Osteoblast (primary cell): ENCODE data around the gene PTPRD. TPM values are rescaled to one million over a fixed set of nuclear protein-coding genes. Genes with fewer than 3 reads are reported as not detected.

Experiments
- DNase-seq: peaks from one replicate; pipeline ENCODE4 v3.0.0; 2011; ENCODE audit warnings: low spot score, mixed read lengths; ENCODE audit not compliant: insufficient read length; ENCODE audit errors: missing footprints
- H2AFZ ChIP-seq: 2 replicates; pipeline ENCODE4 v1.6.0; 2011; ENCODE audit warnings: mild to moderate bottlenecking, low read length
- H3K27ac ChIP-seq: 2 replicates; pipeline ENCODE4 v1.5.1; 2011; ENCODE audit warnings: mild to moderate bottlenecking, low read depth, low read length, moderate library complexity
- H3K27me3 ChIP-seq: 2 replicates; pipeline ENCODE4 v1.6.0; 2012; ENCODE audit warnings: mild to moderate bottlenecking, control low read depth, inconsistent platforms, low read length, moderate library complexity; ENCODE audit not compliant: insufficient read depth
- H3K36me3 ChIP-seq: 2 replicates; pipeline ENCODE4 v1.5.1; 2011; ENCODE audit warnings: mild to moderate bottlenecking, low read length, control low read depth, moderate library complexity; ENCODE audit not compliant: insufficient read depth
- H3K4me1 ChIP-seq: 2 replicates; pipeline ENCODE4 v1.5.1; 2011; ENCODE audit warnings: mild to moderate bottlenecking, low read length, control low read depth, moderate library complexity; ENCODE audit not compliant: insufficient read depth
- H3K4me2 ChIP-seq: 2 replicates; pipeline ENCODE4 v1.6.0; 2011; ENCODE audit warnings: mild to moderate bottlenecking, low read length; ENCODE audit not compliant: insufficient read depth
- H3K4me3 ChIP-seq: fragments of 200-600 bp; sonication (generic); 3 replicates; pipeline ENCODE4 v1.5.1; 2012; ENCODE audit warnings: mild to moderate bottlenecking, low read length, inconsistent platforms; ENCODE audit not compliant: insufficient read depth
- H3K79me2 ChIP-seq: 2 replicates; pipeline ENCODE4 v1.6.0; 2012; ENCODE audit warnings: mild to moderate bottlenecking, low read length, control low read depth, inconsistent platforms; ENCODE audit not compliant: insufficient read depth
- H3K9me3 ChIP-seq: 2 replicates; pipeline ENCODE4 v1.5.1; 2011; ENCODE audit warnings: low read depth, low read length, control low read depth
- H4K20me1 ChIP-seq: 2 replicates; pipeline ENCODE4 v1.6.0; 2012; ENCODE audit warnings: mild to moderate bottlenecking, low read length, control low read depth; ENCODE audit not compliant: insufficient read depth
- CTCF ChIP-seq: IDR thresholded peaks from 2 replicates; pipeline ENCODE4 v1.5.1; 2011; ENCODE audit warnings: mild to moderate bottlenecking, low read depth, low read length, moderate library complexity; ENCODE audit errors: extremely low read depth
- total RNA-seq: library from RNA; depleted of rRNA; stranded (reverse); fragments of >200 nt; gene quantifications from 2 replicates; pipeline ENCODE4 v1.2.3, GENCODE V29; 2012

PTPRD gene
- total RNA-seq, 1 donor = 23.9 TPM

- H3K4me2 ChIP-seq = no peak overlapping the region
- no peak for DNase-seq
- H3K9me3 ChIP-seq = peaks cover 4% of the 10 kb centered on the region
- no peaks in the 10 kb centered on the region for H3K27me3 ChIP-seq
- H3K4me1 ChIP-seq = no peaks in the 10 kb centered on the region
- H3K36me3 ChIP-seq = no peaks in the 10 kb centered on the region
- H4K20me1 ChIP-seq = no peaks in the 10 kb centered on the region
- no peak overlapping the region for H2AFZ ChIP-seq
- no peak overlapping the region for H3K4me3 ChIP-seq
- H3K27ac ChIP-seq = no peak overlapping the region
- TF ChIP-seq CTCF = no peak
- no peaks in the 10 kb centered on the region for H3K79me2 ChIP-seq
These were observed 1435.7 kb downstream of the PTPRD start for GRCh38 chr9:9177081-9177480.

- Histone ChIP-seq H3K27ac (no peak overlapping the region), H4K20me1 (no peaks in the 10 kb centered on the region), H2AFZ (no peak overlapping the region), H3K9me3 (peaks cover 4% of the 10 kb centered on the region), H3K27me3 (no peaks in the 10 kb centered on the region), H3K4me2 (no peak overlapping the region), H3K36me3 (no peaks in the 10 kb centered on the region), H3K4me1 (no peaks in the 10 kb centered on the region), H3K4me3 (no peak overlapping the region), H3K79me2 (no peaks in the 10 kb centered on the region)
- DNase-seq = peak; percentile 10
- no peak for TF ChIP-seq CTCF
These were observed 1438.4 kb downstream of the PTPRD start for GRCh38 chr9:9174358-9174757.

- Histone ChIP-seq H2AFZ (no peak overlapping the region), H3K4me2 (no peak overlapping the region), H3K36me3 (no peaks in the 10 kb centered on the region), H3K4me1 (no peaks in the 10 kb centered on the region), H3K27me3 (no peaks in the 10 kb centered on the region), H3K9me3 (peaks cover 4% of the 10 kb centered on the region), H3K27ac (no peak overlapping the region), H3K4me3 (no peak overlapping the region), H4K20me1 (no peaks in the 10 kb centered on the region), H3K79me2 (no peaks in the 10 kb centered on the region)
- no peak for DNase-seq
- TF ChIP-seq CTCF = no peak
These were observed 1439.5 kb downstream of the PTPRD start for GRCh38 chr9:9173264-9173663.

GRCh38 chr9:9170439-9171134 is 1442.2 kb downstream of the PTPRD start:
- Histone ChIP-seq H3K27me3 (no peaks in the 10 kb centered on the region), H2AFZ (no peak overlapping the region), H3K36me3 (no peaks in the 10 kb centered on the region), H4K20me1 (no peaks in the 10 kb centered on the region), H3K9me3 (peaks cover under 1% of the 10 kb centered on the region), H3K4me2 (no peak overlapping the region), H3K79me2 (no peaks in the 10 kb centered on the region), H3K27ac (no peak overlapping the region), H3K4me3 (no peak overlapping the region), H3K4me1 (no peaks in the 10 kb centered on the region)
- DNase-seq = no peak
- TF ChIP-seq CTCF = no peak
